ENCODE results near the gene TMEM144.

GRCh38 chr4:158186815-158187214 lies 23.5 kb upstream of the TMEM144 start:
- no peak for TF ChIP-seq CTCF (IDR thresholded peaks at IDR 0.05; ENCODE audit: insufficient read depth, low read depth, low read length)
- TF ChIP-seq EZH2 (IDR thresholded peaks at IDR 0.05; ENCODE audit: insufficient read depth, low read length) = no peak
